ENCODE data around the gene CCDC134. TPM values are rescaled to one million over a fixed set of nuclear protein-coding genes. Genes with fewer than 3 reads are reported as not detected.

CCDC134 gene
- total and polyA plus RNA-seq, 9 of the 15 experiments (the other 6 are each of a cell fraction or from before 2014, with no cell fraction given): 0.56 to 11.9 (median 5.3) TPM

- DNase-seq (ENCODE audit: extremely low read depth in 1 of 4, low spot score in 3 of 4) (no peak), FAIRE-seq (no peak), ATAC-seq (no peak)
- intact Hi-C loops (cut with micrococcal nuclease) (no loop called here), in situ Hi-C loops (cut with MboI) (no loop called here)
- no peak overlapping the region for H3K4me3 ChIP-seq
- no peak overlapping the region for H3K4me2 ChIP-seq (ENCODE audit: insufficient read depth, low read length)
- TF ChIP-seq ETV1 (tag; conservative IDR thresholded peaks at IDR 0.05; ENCODE audit: low read depth) (no peak), ATF4 (CRISPR knock-in tag; IDR thresholded peaks at IDR 0.05) (no peak)
- H3K9me1 ChIP-seq (ENCODE audit: control insufficient read depth, insufficient read depth, low read length): peaks cover 3% of the 10 kb centered on the region
- no TSS peak for BruUV-seq (replicated peaks)
- H4K20me1 ChIP-seq (replicated peaks; ENCODE audit: control insufficient read depth, insufficient read depth, low read length): no peaks in the 10 kb centered on the region
- no peak overlapping the region for H2AFZ ChIP-seq (ENCODE audit: low read depth, low read length)
- H3K27me3 ChIP-seq (ENCODE audit: control insufficient read depth in 2 of 2, insufficient read depth in 2 of 2, low read length in 2 of 2): no peaks in the 10 kb centered on the region
- WGBS (ENCODE audit: insufficient coverage, low coverage, missing lambda C conversion rate): 69% methylated on average over 5 of the region's 5 CpGs
- H3K4me1 ChIP-seq (replicated peaks in 1 of 2; ENCODE audit: control insufficient read depth in 2 of 2, insufficient read depth in 2 of 2, low read length in 2 of 2): peaks cover 0 to 10% of the 10 kb centered on the region in 2 experiments; a peak in 3 of 5 replicates
- H3K9ac ChIP-seq (ENCODE audit: insufficient read depth in 1 of 2, low read depth in 2 of 2, low read length in 2 of 2): no peak overlapping the region
- no peaks in the 10 kb centered on the region for H3K79me2 ChIP-seq (ENCODE audit: control insufficient read depth, insufficient read depth, low read length)
- ChIA-PET CTCF (ENCODE audit: low intra/inter-chr PET ratio) (no interaction called here), POLR2A (interaction anchor here (0.6 to 0.9 kb wide), 2 partner anchors 9 to 110 kb away, joined by 3 read pairs; no protein-coding TSS in a partner anchor)
- H3K27ac ChIP-seq (ENCODE audit: extremely low read depth, low read depth, low read length): no peak overlapping the region
- H3K36me3 ChIP-seq (ENCODE audit: control insufficient read depth, insufficient read depth, low read length): peaks cover 44% of the 10 kb centered on the region; the same call in 2 of the 3 replicates
- H3K9me3 ChIP-seq (replicated peaks; ENCODE audit: control insufficient read depth, insufficient read depth, low read depth, low read length): no peaks in the 10 kb centered on the region
Observed at GRCh38 chr22:41818011-41818410, 17.5 kb downstream of the CCDC134 start.

DNA sequence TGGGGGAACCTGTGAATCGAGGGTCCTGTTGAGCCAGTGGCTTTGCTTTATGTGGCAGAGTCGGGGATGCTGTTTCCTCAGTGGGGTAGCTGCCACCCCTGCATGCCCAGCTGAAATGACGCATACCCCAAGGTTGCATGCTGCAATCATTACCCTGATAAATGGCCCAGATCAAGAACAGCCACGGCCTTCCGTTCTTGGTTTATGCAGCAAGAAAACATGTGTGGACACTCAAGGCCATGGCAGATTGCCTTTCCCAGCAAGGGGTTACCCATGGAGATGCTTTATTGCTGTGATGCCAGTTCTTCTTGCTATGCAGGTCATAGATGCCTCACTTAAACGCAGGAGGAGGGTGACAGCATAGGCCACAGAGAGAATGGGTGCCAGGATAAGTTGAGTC lies 18.1 kb downstream of the CCDC134 start:
- DNase-seq (ENCODE audit: extremely low read depth in 1 of 4, low spot score in 3 of 4) (no peak), FAIRE-seq (no peak), ATAC-seq (no peak)
- Histone ChIP-seq H3K9ac (ENCODE audit: insufficient read depth in 1 of 2, low read depth in 2 of 2, low read length in 2 of 2) (no peak overlapping the region), H3K4me3 (no peak overlapping the region), H3K79me2 (ENCODE audit: control insufficient read depth, insufficient read depth, low read length) (no peaks in the 10 kb centered on the region), H4K20me1 (replicated peaks; ENCODE audit: control insufficient read depth, insufficient read depth, low read length) (no peaks in the 10 kb centered on the region), H3K27ac (ENCODE audit: extremely low read depth, low read depth, low read length) (no peak overlapping the region), H3K9me3 (replicated peaks; ENCODE audit: control insufficient read depth, insufficient read depth, low read depth, low read length) (no peaks in the 10 kb centered on the region), H3K4me2 (ENCODE audit: insufficient read depth, low read length) (no peak overlapping the region), H3K9me1 (ENCODE audit: control insufficient read depth, insufficient read depth, low read length) (no peaks in the 10 kb centered on the region), H2AFZ (ENCODE audit: low read depth, low read length) (no peak overlapping the region), H3K27me3 (ENCODE audit: control insufficient read depth in 2 of 2, insufficient read depth in 2 of 2, low read length in 2 of 2) (no peaks in the 10 kb centered on the region), H3K4me1 (replicated peaks in 1 of 2; ENCODE audit: control insufficient read depth in 2 of 2, insufficient read depth in 2 of 2, low read length in 2 of 2) (peaks cover 0 to 10% of the 10 kb centered on the region in 2 experiments; a peak in 3 of 5 replicates), H3K36me3 (ENCODE audit: control insufficient read depth, insufficient read depth, low read length) (peaks cover 43% of the 10 kb centered on the region; the same call in 2 of the 3 replicates)
- intact Hi-C loops (cut with micrococcal nuclease) (no loop called here), in situ Hi-C loops (cut with MboI) (no loop called here)
- WGBS (ENCODE audit: insufficient coverage, low coverage, missing lambda C conversion rate): 85% methylated on average over 5 of the region's 6 CpGs
- BruUV-seq (replicated peaks): no TSS peak
- CTCF ChIA-PET (ENCODE audit: low intra/inter-chr PET ratio): no interaction called here
- POLR2A ChIA-PET: interaction anchor here (0.6 kb wide), 1 partner anchor 330 kb away, joined by 3 read pairs; no protein-coding TSS in a partner anchor
- TF ChIP-seq ZNF197 (CRISPR knock-in tag; IDR thresholded peaks at IDR 0.05; ENCODE audit: low read depth): no peak
- TF ChIP-seq, protein P1, sequence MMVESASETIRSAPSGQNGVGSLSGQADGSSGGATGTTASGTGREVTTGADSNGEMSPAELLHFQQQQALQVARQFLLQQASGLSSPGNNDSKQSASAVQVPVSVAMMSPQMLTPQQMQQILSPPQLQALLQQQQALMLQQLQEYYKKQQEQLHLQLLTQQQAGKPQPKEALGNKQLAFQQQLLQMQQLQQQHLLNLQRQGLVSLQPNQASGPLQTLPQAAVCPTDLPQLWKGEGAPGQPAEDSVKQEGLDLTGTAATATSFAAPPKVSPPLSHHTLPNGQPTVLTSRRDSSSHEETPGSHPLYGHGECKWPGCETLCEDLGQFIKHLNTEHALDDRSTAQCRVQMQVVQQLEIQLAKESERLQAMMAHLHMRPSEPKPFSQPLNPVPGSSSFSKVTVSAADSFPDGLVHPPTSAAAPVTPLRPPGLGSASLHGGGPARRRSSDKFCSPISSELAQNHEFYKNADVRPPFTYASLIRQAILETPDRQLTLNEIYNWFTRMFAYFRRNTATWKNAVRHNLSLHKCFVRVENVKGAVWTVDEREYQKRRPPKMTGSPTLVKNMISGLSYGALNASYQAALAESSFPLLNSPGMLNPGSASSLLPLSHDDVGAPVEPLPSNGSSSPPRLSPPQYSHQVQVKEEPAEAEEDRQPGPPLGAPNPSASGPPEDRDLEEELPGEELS (CRISPR knock-in tag; IDR thresholded peaks at IDR 0.05; ENCODE audit: borderline replicate concordance): no peak
- no peak for TF ChIP-seq POLR2A (conservative IDR thresholded peaks at IDR 0.05)
- no peak for TF ChIP-seq ZZZ3 (IDR thresholded peaks at IDR 0.05)
- no peak for TF ChIP-seq ZNF780A (CRISPR knock-in tag; IDR thresholded peaks at IDR 0.05)
- TF ChIP-seq ZNF76 (CRISPR knock-in tag; IDR thresholded peaks at IDR 0.05; ENCODE audit: borderline replicate concordance): no peak
- no peak for TF ChIP-seq NCOA2 (IDR thresholded peaks at IDR 0.05; ENCODE audit: partially characterized antibody in 2 of 2)
- no peak for TF ChIP-seq BACH1 (tag; IDR thresholded peaks at IDR 0.05)
- TF ChIP-seq ZNF280A (IDR thresholded peaks at IDR 0.05; ENCODE audit: low read depth, partially characterized antibody): no peak
- no peak for TF ChIP-seq ZNF12 (CRISPR knock-in tag; IDR thresholded peaks at IDR 0.05)

Measured in K562 (cell line).